ENCODE results near the gene C22orf39. TPM values are rescaled to one million over a fixed set of nuclear protein-coding genes. Genes with fewer than 3 reads are reported as not detected.

C22orf39 gene, protein sequence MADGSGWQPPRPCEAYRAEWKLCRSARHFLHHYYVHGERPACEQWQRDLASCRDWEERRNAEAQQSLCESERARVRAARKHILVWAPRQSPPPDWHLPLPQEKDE
- total RNA-seq: 21.2 and 38.2 TPM in 2 replicates

DNA sequence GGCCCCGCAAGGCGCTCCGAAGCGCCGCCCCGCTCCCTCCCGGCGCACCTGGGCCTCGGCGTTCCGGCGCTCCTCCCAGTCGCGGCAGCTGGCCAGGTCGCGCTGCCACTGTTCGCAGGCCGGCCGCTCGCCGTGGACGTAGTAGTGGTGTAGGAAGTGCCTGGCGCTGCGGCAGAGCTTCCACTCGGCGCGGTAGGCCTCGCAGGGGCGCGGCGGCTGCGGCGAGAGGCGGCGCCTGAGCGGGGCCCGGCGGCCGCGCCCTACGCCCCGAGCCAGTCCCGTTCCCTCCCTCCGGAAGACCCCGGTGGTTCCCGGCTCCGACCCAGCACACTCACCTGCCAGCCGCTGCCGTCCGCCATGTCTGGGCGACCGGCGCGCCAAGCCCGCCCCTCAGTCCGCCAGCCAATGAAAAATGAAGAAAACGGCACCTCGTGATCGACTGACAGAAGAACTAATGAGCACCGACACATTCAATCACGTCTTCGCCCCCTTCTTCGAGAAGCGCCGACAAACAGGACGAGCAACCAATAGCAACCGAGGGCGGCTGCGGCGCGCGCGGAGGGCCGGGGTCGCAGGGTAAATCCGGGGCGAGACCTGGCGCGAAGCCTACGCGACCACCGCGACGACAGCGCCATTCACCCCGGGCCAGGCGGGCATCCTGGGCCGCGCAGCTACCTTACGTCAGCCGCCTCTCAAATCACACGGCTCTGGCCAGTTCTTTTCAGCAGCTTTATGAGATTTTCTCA, at the start of gene C22orf39:
Gene C22orf39, minus strand, starts transcription at position 382 of the 746 bp plus-strand sequence. Its CDS starts 23 bp downstream, at position 359.
- peak; percentile 89 for DNase-seq (ENCODE audit: low read depth)

DNA sequence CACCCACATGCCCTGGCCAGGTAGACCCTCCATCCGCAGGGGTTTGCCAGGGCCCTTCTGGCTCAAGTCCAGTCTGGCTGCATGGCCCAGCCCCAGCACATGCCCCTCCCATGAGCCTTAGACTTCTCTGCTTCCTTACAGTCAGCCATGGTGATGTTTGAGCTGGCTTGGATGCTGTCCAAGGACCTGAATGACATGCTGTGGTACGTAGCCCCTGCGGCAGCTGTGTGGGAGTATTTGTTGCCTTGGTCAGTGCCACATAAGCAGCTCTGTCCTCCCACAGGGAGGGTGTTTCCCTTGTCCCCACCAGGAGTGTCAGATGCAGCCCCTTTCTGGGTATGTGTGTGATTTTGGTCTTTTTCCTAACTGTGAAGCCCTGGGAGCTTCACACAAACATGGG, 49.7 kb upstream of the C22orf39 start:
- peak; percentile 76 for DNase-seq (ENCODE audit: low read depth)

DNA sequence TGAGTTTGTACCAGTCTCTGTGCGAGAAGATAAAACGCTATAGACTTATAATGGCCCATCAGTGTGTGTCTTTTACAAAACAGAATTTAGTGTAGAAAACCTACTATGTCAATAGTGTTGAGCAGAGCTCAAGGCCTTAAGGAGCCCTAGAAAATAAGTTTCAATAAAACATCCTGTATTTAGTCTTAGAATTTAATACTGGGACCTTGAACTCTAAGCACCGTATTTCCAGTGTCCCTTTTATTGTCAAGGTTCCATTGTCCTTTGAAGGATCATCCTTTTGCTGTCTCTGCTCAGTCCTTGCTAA, 48.8 kb upstream of the C22orf39 start:
- DNase-seq (ENCODE audit: low read depth): no peak

DNA sequence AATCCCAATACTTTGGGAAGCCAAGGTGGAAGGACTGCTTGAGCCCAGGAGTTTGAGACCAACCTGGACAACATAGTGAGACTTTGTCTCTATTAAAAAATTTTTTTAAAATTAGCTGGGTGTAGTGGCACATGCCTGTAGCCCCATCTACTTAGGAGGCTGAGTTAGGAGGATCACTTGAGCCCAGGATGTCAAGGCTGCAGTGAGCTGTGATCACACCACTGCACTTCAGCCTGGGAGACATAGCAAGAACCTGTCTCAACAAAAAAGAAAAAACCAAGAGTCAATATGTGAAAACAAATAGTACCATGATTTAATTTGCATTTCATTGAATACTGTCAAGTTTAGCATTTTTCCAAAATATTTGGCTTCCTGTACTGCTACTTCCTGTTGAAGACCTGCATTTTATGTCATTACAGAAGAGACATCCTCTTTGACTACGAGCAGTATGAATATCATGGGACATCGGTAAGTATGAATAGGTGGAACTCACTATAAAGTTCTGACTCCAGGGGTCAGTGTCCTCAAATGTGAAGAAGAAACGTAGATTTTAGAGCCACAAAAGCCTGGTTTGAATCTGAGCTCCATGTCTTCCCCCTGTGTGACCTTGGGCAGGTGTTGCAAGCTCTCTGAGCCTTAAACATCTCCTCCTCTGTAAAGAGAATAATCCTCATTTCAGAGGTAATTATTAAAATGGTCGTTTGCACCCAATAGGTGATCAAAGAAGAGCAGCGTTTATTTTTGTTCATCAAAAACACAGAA, 48.2 kb upstream of the C22orf39 start:
- peak; percentile 19 for DNase-seq (ENCODE audit: low read depth)

DNA sequence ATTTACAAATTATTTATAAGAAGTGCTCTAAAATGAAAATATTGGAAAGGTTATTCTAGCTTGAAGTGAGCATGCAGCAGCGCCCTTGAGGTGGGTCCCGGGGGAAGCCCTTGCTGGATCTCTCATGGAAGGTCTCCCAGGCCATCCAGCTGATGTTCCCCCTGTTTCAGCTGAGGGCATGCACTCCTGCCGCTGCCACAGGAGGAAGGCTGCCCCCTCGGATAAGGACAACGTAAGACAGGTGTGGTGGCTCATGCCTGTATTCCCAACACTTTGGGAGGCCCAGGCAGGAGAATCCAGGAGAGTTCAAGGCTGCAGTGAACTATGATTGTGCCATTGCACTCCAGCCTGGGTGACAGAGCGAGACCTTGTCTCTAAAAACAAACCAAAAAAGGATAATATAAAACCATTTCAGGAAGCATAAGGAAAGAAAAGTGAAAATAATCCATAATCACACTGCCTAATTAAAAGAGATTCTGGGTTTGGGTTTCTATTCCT, 47.2 kb upstream of the C22orf39 start:
- no peak for DNase-seq (ENCODE audit: low read depth)

DNA sequence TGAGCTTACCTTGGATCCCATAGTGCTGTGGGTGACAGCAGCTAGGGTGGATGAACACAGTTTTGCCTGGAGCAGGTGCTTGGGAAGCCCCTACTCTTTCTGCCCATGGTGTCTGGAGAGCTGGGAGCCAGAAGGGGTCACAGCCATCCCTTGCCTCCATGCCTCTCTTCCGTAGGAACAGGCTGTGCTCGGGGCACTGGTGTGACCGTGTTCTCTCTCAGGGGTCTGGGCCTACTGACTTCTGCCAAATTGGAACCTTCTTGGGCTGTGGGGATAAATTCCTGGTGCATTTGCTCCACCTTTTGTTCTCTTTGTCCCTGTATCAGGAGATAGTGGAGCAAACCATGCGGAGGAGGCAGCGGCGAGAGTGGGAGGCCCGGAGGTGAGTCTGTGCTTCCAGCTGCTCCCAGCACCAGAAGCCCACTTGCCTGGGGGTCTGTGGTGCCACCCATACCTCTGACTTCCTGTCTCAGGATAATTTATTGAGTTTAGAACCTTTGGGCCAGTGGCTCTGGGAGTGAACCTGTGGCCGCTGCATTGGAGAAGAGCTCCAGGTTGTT, 46.6 kb upstream of the C22orf39 start:
- DNase-seq (ENCODE audit: low read depth): no peak

DNA sequence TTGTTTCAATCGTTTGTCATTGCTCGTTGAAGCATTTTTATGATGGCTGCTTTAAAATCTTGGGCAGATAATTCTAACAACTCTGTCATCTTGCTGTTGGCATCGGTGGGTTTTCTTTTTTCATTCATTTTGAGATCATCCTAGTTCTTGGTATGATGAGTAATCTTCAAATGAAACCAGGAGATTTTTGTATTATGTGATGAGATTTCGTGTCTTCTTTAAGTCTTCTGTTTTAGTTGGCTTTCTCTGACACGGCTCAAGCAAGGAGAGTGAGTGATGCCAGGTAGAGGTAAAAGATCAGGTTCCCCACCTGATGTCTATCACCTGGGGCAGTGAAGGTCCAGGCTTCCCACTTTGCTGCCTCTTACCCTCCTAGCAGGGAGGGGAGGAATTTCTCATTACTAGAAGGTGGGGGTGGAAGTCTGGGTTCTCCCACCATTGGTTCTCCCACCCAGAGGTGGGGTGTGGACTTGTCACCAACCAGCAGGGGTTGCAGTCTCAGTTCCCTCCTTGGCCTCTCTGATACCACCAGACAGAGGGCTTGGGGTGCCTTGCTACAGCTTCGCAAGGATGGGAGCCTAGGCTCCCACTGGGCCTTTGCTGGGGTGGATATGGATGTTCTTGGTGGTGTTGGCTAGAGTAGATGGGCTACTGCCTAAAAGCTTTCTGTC, 45.1 kb upstream of the C22orf39 start:
- DNase-seq (ENCODE audit: low read depth): no peak

DNA sequence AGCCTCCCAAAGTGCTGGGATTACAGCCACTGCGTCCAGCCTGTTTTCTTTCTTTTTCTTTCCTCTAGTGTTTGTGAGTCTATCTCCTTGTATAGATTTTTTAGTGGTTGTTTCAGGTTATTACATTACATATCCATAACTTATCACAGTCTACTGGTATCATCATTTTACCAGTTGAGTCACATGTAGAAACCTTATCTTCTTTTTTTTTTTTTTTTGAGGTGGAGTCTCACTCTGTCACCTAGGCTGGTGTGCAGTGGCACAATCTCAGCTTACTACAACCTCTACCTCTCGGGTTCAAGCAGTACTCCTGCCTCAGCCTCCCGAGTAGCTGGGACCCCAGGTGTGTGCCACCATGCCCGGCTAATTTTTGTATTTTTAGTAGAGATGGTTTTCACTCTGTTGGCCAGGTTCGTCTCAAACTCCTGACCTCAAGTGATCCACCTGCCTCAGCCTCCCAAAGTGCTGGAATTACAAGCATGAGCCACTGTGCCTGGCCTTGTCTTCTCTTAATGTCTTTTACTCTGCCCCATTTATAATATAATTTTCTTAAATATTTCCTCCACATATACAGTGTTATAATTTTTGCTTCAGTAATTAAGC, 43.2 kb upstream of the C22orf39 start:
- no peak for DNase-seq (ENCODE audit: low read depth)

DNA sequence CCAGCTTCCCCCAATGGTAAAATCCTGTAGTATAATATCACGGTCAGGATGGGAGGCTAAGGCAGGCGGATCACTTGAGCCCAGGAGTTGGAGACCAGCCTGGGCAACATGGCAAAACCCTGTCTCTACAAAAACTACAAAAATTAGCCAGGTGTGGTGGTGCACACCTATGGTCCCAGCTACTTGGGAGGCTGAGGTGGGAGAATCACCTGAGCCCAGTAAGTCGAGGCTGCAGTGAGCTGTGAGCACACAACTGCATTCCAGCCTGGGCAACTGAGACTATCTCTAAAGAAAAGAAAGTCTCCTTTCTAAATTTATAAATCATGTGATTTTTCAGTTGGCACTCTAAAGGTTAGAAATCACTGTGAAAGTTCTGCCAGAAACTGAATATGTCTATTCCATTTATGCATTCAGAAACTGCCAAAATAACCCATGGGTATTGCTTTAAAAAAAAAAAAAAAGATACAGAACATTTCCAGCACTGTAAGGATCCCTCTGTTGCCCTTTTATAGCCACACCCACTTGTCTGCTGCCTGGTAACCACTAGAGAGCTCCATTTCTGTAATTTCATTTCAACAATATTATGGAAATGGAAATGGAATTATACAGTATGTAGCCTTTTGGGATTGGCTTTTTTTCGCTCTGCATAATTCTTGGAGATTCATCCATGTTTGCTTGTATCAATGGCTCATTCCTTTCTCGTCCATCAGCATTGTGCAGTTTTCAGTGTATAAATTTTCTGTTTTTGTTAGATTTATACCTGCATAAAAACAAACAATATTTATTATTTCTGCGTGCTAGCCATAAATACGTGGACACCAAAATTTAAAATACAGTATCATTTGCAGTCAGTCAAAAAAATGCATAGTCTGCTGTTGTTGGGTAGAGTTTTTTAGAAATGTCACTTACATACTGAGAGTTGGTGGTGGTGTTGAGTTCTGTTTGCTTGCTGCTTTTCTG, 41.7 kb upstream of the C22orf39 start:
- DNase-seq (ENCODE audit: low read depth): no peak

DNA sequence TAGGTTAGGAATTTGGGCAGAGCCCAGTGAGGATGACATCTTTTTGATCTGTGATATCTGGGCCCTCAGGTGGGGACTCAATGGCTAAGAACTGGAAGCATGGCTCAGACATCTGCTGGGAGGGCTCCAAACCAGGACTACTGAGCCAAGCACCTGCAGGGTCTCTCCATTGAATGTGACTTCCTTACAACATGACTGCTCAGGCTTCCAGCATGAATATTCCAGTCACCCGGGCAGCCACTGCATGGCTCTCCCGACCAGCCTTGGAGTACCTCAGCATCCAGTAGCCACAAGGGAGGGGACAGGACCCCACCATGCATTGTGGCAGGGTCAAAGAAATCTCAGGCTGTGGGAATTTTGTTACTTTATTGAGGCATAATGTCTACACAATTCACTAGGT, 40.8 kb upstream of the C22orf39 start:
- no peak for DNase-seq (ENCODE audit: low read depth)

DNA sequence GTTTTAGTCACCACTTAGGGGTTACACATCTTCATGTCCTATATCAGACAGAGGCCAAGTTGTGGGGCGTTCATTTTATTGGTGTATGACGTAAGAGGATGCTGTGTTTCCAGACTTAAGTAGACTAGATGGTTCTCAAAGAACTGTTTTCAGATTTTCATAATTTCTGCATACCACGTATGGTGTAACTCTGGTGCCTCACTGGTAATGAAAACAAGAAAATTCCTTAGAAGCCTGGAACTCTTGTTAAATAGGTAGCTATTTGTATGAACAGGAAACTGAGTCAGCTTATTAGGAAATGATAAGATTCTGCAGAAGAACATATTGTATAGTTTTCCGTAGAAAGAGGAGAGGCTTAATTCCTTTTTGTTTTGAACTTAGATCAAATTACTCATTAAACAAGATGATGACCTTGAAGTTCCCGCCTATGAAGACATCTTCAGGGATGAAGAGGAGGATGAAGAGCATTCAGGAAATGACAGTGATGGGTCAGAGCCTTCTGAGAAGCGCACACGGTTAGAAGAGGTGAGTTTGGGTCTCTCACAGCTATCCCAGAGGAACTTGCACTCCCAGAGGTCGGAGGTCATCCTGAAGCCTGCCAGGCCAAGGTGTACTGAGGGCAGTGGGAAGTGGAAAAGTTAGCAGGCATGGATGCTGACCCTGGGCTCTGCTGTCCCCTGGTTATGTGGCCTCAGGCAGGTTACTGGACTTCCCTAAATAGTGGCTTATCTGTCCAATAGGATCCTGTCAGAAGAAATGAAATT, 36.2 kb upstream of the C22orf39 start:
- no peak for DNase-seq (ENCODE audit: low read depth)

DNA sequence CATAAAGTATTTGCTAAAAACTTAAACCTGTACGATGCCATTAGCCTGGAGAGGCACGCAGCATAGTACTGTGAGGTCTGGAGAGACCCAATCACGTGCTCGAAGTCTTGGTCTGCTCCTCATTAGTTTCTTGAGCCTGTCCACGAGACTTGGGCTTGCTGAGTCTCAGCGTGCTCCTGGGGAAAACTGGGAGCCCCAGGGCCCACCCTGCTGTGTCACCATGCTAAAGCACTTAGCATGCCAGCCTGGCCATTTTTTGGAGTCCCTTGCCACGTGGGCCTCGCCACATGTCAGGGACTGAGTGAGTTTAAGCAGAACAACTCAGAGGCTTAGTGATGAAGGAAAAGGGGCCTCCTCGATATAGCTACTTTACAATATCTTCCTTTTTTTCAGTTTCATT, 34.8 kb upstream of the C22orf39 start:
- no peak for DNase-seq (ENCODE audit: low read depth)

DNA sequence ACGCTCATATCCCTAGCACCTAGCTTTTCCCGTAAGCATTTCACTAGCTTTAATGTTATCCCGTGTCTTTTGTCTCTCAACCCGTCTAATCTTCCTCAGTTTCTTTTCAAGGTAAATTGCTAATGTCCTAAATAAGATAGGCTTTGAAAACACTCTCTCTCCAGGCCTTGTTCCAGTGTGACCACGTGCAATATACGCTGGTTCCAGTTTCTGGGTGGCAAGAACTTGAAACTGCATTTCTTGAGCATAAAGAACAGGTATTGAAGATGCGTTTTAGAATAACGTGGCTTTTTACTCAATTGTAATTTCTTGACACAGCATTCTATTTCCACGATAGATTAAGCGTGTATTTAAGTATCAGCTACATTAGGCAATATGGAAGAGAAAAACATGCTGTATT, 33.3 kb upstream of the C22orf39 start:
- DNase-seq (ENCODE audit: low read depth): no peak

DNA sequence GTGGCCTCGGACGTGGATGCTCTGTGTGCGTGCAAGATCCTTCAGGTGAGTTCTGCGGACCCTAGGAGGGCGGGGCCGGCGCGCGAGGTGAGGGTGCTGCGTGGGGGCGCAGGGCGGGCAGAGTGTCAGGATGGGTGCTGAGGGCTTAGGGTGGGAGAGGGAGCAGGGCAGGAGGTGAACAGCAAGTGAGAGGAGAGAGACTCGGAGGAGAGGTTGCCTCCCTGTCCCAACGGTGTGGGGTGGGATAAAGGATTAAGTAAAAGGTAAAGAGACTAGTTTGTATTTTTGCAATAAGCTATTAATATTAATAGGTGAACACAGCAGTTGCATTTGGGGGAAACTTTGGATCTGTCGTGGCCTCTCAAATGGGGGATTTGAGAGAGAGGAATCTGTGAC, 32.7 kb upstream of the C22orf39 start:
- DNase-seq (ENCODE audit: low read depth): no peak

DNA sequence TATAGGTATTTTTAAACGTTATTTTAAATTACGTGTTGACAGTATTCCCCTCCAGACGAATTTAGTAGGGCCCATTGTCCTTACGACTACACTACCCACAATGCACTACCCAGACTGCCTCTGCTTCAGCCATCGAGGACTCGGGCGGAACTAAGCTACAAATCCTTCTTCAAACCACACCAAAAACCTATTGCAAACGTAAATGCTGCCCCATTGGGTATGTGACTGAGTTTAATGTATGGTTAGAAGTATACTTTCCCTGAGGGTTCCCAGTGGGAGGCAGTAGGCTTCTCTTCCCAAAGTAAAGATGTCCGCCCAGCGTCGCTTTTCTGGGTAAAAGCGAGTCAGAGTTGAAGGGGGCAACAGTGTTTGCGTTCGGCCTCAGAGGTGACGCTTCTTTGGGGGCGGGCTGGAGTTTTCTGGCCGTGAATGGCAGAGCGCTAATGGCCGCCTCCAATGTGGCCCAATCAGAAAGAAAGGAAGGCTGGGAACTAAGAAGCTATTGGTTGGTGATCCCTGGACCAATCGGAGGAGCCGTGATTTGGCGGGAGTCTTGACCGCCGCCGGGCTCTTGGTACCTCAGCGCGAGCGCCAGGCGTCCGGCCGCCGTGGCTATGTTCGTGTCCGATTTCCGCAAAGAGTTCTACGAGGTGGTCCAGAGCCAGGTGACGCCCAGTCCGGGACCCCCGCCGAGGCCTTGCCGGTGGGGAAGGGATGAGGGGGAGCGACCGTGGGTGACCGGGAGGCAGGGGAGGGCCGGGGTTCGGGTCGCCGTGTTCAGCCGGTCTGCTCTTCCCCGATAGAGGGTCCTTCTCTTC, 32.1 kb upstream of the C22orf39 start, which contains the start of gene CDC45:
Gene CDC45, plus strand, starts transcription at position 566 of the 818 bp plus-strand sequence. Its CDS starts 49 bp downstream, at position 615.
- peak; percentile 97 for DNase-seq (ENCODE audit: low read depth)

DNA sequence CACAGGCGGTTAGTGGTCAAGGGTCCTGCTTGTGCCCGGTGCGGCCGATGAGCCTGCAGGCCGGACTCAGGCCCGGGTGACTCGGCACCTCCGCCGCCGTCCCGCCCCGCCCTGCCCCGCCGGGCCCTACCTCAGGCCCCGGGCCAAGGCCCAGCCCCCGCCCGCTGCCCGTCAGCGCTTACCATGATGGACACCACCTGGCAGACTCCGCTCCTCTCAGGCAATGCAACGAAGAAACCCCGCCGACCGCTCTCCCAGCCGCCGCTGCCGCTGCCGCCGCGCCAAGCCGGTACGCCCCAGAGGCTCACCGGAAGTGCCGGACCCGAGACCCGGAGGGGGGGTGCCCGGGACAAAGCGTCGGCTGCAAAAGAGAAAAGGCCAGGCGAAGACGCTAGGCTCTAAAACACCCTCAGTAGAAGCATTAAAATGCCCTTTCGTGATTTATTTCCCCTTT, 31.4 kb upstream of the C22orf39 start, which contains the start of gene UFD1:
Gene UFD1, minus strand, starts transcription at position 293 of the 454 bp plus-strand sequence. Its CDS starts 108 bp downstream, at position 185.
- peak; percentile 58 for DNase-seq (ENCODE audit: low read depth)

DNA sequence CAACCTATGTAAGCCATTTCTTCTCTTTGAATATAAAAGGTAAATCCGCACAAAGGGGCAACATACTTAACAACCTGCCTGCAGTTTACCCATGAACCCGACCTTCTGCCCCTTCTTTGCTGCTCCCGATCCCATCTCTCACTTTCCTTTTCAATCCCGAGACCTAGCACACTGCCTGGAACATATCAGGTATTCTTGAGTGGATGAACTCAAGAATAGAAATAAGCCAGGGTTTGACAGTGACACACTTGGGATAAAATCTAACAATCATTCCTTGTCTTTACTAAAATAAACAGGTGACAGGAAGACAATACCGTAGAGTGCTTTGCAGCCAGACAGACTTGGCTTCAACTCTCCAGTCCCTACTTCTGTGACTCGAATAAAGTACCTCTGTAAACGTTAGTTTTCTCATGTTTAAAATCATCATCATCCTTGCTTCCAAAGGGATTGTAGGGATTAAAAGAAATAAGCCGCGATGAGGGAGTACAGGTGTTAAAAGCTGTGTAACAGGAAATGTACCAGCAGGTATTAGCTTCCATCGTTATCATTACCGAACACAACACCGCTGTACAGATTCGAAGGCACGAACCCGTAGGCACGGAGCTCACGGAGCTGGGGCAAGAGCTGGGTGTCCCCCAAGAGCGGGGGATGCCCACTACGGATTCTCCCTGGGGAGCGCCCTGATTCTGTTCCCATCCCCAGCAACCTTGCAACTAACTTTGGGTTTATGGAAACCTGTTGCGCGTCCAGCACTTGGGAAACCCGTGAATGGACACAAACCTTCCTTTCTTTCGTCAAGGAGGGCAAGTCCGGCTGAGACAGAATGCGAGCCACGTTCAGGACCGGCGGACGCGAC, 30.8 kb upstream of the C22orf39 start:
- no peak for DNase-seq (ENCODE audit: low read depth)
